Right lobe of liver (tissue), 4 donors: ENCODE results near the gene KRT72.

Experiments
- CTCF ChIP-seq, 4 donors: fragments of 200-600 bp in 3 of 4; fragments of 450-650 bp in 1 of 4; IDR thresholded peaks; one replicate each; pipeline versions ENCODE4 v1.5.1 to v1.8.0; 2016 to 2022; ENCODE audit warnings: antibody characterized with exemption in 4 of 4, mild to moderate bottlenecking in 2 of 4
- POLR2A ChIP-seq: fragments of 450-650 bp; IDR thresholded peaks from one replicate; pipeline ENCODE4 v1.6.1; 2017; ENCODE audit warnings: antibody characterized with exemption, mild to moderate bottlenecking
- donor health status: DM: no; HTN: no; CAD: no.
- donor health status: DM: no; HTN: no; CAD: no.
- donor health status: DM: no; HTN: yes; CAD: no.

DNA sequence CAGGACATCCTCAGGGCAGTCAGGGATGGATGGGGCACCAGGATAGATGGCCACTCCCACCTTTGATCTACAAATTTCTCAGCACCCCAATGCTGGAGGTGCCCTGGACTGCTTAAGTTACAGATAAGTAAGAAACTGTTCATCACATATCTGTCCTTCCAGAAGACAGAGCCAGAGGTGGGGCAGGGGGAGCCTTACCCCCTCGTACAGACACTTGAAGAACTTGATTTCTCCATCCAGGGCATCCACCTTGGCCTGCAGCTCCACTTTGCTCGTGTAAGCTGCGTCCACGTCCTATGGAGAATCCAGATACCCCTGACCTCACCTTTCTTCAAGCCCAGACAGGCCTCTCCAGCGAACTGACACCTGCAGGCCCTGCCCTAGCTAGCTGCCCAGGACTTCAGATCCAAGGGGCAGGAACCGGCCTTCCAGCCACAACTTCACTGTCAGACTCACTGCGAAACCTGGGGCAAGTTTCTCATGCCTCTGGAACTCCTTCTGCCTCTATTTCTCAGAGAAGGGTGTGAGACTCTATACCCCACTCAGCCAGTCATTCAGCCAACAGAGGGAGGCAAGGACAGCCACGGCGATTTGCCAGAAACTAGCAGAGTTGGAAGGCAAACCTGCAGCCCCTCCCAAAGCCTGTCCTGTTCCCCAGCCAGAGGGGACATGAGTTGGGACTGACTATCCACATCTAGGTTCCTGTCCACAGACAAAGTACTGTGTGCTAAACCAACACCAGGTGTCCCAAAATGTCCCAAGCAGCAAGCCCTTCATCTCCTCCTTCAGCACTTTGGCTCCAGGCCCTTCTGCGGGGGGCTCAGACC is 13.3 kb upstream of the KRT72 start:
- TF ChIP-seq CTCF (IDR thresholded peaks at IDR 0.05) (no peak), POLR2A (no peak)
